OCI-LY7 (cell line): ENCODE measurements around the gene KCNA2.

Source experiments
- CTCF ChIP-seq: fragments of 200-600 bp; sonication (generic); conservative IDR thresholded peaks from 2 replicates; pipeline ENCODE4 v1.5.1; 2014; ENCODE audit warnings: mild to moderate bottlenecking, antibody characterized with exemption, low read length, moderate library complexity, mixed read lengths
- EZH2phosphoT487 ChIP-seq: fragments of 200-600 bp; sonication (generic); IDR thresholded peaks from 2 replicates; pipeline ENCODE4 v1.6.1; 2018; ENCODE audit warnings: low read depth, borderline replicate concordance, mild to moderate bottlenecking, mixed run types, antibody characterized with exemption, low read length, moderate library complexity, mixed read lengths

- TF ChIP-seq CTCF (no peak), EZH2phosphoT487 (no peak)
These were observed 5.4 kb downstream of the KCNA2 start for GRCh38 chr1:110600716-110601115.
